ENCODE results near the gene MFSD1. TPM values are rescaled to one million over a fixed set of nuclear protein-coding genes. Genes with fewer than 3 reads are reported as not detected.

Gene MFSD1
- total and polyA plus RNA-seq, 2 of the 13 experiments (the other 11 are each of a cell fraction or from before 2014, with no cell fraction given) = 17.3 to 37.9 TPM

DNA sequence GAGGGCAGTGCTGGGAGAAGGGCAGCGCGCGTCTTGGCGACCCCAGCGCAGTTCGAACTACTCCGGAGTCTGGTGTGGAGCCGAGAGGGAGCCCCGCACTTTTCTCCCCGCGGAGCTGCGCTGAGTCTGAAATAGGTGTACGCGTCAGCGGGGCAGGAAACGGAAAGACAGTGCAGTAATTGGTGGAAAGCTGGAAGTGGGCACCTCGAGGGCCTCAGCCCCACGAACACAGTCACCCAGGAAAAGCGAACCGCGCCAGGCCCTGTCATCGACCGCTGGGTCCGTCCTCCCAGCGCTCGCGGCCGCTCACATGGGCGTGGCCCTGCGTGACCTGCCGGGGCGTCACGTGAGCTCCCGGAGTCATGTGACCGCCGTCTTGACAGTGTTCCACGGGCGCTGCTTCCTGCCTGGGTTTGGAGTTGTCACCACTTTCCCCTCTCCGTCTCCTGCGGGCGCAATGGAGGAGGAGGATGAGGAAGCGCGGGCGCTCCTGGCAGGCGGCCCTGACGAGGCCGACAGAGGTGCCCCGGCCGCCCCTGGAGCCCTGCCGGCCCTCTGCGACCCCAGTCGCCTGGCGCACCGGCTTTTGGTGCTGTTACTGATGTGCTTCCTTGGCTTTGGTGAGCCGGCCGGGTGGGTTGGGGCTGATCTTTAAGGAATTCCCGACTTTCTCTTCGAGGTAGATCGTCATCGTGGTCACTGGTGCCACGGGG, at the start of gene MFSD1 (continued):
- TF ChIP-seq GATAD1 (CRISPR knock-in tag; IDR thresholded peaks at IDR 0.05) = peak; percentile 97
- TF ChIP-seq TCF7L2 (IDR thresholded peaks at IDR 0.05; ENCODE audit: low read depth, low read length) = no peak
- TF ChIP-seq ZNF558 (CRISPR knock-in tag; IDR thresholded peaks at IDR 0.05; ENCODE audit: borderline replicate concordance) = no peak
- TF ChIP-seq SMC3 (IDR thresholded peaks at IDR 0.05; ENCODE audit: low read length) = no peak
- TF ChIP-seq KDM4B (CRISPR knock-in tag; IDR thresholded peaks at IDR 0.05) = peak; percentile 78; the same call in 1 of the 2 replicates
- TF ChIP-seq NPAS2 (CRISPR knock-in tag; IDR thresholded peaks at IDR 0.05; ENCODE audit: borderline replicate concordance) = no peak
- TF ChIP-seq ARID2 (CRISPR knock-in tag; IDR thresholded peaks at IDR 0.05; ENCODE audit: borderline replicate concordance) = peak; percentile 96
- peak; percentile 84 for TF ChIP-seq ZNF441 (CRISPR knock-in tag; IDR thresholded peaks at IDR 0.05; ENCODE audit: borderline replicate concordance)
- TF ChIP-seq ZNF781 (CRISPR knock-in tag; IDR thresholded peaks at IDR 0.05; ENCODE audit: borderline replicate concordance, not compliant biosample characterization) = peak; percentile 34
- no peak for TF ChIP-seq TRIM22 (IDR thresholded peaks at IDR 0.05)
- no peak for TF ChIP-seq ZNF468 (CRISPR knock-in tag; IDR thresholded peaks at IDR 0.05)
- TF ChIP-seq, protein P1, sequence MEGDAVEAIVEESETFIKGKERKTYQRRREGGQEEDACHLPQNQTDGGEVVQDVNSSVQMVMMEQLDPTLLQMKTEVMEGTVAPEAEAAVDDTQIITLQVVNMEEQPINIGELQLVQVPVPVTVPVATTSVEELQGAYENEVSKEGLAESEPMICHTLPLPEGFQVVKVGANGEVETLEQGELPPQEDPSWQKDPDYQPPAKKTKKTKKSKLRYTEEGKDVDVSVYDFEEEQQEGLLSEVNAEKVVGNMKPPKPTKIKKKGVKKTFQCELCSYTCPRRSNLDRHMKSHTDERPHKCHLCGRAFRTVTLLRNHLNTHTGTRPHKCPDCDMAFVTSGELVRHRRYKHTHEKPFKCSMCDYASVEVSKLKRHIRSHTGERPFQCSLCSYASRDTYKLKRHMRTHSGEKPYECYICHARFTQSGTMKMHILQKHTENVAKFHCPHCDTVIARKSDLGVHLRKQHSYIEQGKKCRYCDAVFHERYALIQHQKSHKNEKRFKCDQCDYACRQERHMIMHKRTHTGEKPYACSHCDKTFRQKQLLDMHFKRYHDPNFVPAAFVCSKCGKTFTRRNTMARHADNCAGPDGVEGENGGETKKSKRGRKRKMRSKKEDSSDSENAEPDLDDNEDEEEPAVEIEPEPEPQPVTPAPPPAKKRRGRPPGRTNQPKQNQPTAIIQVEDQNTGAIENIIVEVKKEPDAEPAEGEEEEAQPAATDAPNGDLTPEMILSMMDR (CRISPR knock-in tag; IDR thresholded peaks at IDR 0.05) = no peak; the same call in 1 of the 2 replicates
- no peak for TF ChIP-seq ZFP37 (CRISPR knock-in tag; IDR thresholded peaks at IDR 0.05; ENCODE audit: borderline replicate concordance)
- peak; percentile 87 for TF ChIP-seq POGK (CRISPR knock-in tag; conservative IDR thresholded peaks at IDR 0.05)
- TF ChIP-seq, protein P2, sequence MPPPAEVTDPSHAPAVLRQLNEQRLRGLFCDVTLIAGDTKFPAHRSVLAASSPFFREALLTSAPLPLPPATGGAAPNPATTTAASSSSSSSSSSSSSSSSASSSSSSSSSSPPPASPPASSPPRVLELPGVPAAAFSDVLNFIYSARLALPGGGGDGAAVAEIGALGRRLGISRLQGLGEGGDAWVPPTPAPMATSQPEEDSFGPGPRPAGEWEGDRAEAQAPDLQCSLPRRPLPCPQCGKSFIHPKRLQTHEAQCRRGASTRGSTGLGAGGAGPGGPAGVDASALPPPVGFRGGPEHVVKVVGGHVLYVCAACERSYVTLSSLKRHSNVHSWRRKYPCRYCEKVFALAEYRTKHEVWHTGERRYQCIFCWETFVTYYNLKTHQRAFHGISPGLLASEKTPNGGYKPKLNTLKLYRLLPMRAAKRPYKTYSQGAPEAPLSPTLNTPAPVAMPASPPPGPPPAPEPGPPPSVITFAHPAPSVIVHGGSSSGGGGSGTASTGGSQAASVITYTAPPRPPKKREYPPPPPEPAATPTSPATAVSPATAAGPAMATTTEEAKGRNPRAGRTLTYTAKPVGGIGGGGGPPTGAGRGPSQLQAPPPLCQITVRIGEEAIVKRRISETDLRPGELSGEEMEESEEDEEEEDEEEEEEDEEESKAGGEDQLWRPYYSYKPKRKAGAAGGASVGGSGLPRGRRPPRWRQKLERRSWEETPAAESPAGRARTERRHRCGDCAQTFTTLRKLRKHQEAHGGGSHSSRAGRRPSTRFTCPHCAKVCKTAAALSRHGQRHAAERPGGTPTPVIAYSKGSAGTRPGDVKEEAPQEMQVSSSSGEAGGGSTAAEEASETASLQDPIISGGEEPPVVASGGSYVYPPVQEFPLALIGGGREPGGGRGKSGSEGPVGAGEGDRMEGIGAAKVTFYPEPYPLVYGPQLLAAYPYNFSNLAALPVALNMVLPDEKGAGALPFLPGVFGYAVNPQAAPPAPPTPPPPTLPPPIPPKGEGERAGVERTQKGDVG (CRISPR knock-in tag; IDR thresholded peaks at IDR 0.05; ENCODE audit: borderline replicate concordance) = no peak
- peak; percentile 37; the same call in 1 of the 2 replicates for TF ChIP-seq TP53 (CRISPR knock-in tag; conservative IDR thresholded peaks at IDR 0.05)
- TF ChIP-seq CSRNP1 (CRISPR knock-in tag; IDR thresholded peaks at IDR 0.05) = no peak
- 0 out of 2 replicates have a peak, but pooled peaks have one; percentile 44 for TF ChIP-seq ZSCAN30 (CRISPR knock-in tag; IDR thresholded peaks at IDR 0.05)
- no peak; the same call in 1 of the 2 replicates for TF ChIP-seq TOPORS (CRISPR knock-in tag; IDR thresholded peaks at IDR 0.05)
- no peak for TF ChIP-seq NBN (conservative IDR thresholded peaks at IDR 0.05)

All from HepG2 (cell line).